K562 (cell line): ENCODE results near the gene HTT-AS. TPM values are rescaled to one million over a fixed set of nuclear protein-coding genes. Genes with fewer than 3 reads are reported as not detected.

Source experiments
- BMI1 ChIP-seq: fragments of 150-350 bp; IDR thresholded peaks from 2 replicates; pipeline ENCODE4 v1.6.1; 2014; ENCODE audit warnings: low read length
- KDM5B ChIP-seq: fragments of 200-600 bp; sonication (generic); IDR thresholded peaks from 2 replicates; pipeline ENCODE4 v1.6.1; 2012; ENCODE audit warnings: low read depth, mild to moderate bottlenecking, moderate library complexity, low read length, control low read depth, inconsistent platforms; ENCODE audit not compliant: insufficient replicate concordance
- MEF2D ChIP-seq: conservative IDR thresholded peaks from 2 replicates; pipeline ENCODE4 v1.6.1; 2016; ENCODE audit warnings: low read depth, missing genetic modification characterization, missing compliant biosample characterization
- NFYB ChIP-seq: IDR thresholded peaks from 2 replicates; pipeline ENCODE4 v1.6.1; 2011; ENCODE audit warnings: mild to moderate bottlenecking, moderate library complexity; ENCODE audit not compliant: insufficient read length; ENCODE audit errors: extremely low read depth
- PBX2 ChIP-seq, 2 experiments: IDR thresholded peaks in 1 of 2; conservative IDR thresholded peaks in 1 of 2; 2 replicates each; pipeline ENCODE4 v1.6.1; 2016; ENCODE audit warnings: low read depth in 2 of 2, mild to moderate bottlenecking in 1 of 2, missing compliant biosample characterization in 1 of 2, missing genetic modification characterization in 1 of 2, moderate library complexity in 1 of 2
- REST ChIP-seq, 2 experiments: fragments of 450-650 bp; formaldehyde crosslinking in 1 of 2; IDR thresholded peaks; 2 replicates each; pipeline versions ENCODE4 v1.4.0 to v1.6.1; 2014 to 2020; ENCODE audit warnings: mild to moderate bottlenecking in 2 of 2, borderline replicate concordance in 1 of 2, low read depth in 1 of 2
- SRF ChIP-seq, 2 experiments: fragments of 250-450, 450-650 bp in 1 of 2; sonication (Bioruptor Pico) in 1 of 2; sonication (generic) in 1 of 2; formaldehyde crosslinking; IDR thresholded peaks; 2 replicates each; pipeline versions ENCODE4 v1.5.0 to v1.5.1; 2020 to 2022; ENCODE audit warnings: mild to moderate bottlenecking in 1 of 2, missing genetic modification reagents in 1 of 2
- ZHX1 ChIP-seq: fragments of 150-350 bp; conservative IDR thresholded peaks from 2 replicates; pipeline ENCODE4 v1.6.1; 2014; ENCODE audit warnings: low read length
- polyA plus RNA-seq, 8 experiments: library from polyadenylated mRNA; depleted of rRNA in 4 of 8; stranded (reverse) in 5 of 8; unstranded in 3 of 8; fragments of >200 nt; fragmentation: Nextera tagmentation in 2 of 8; fragmentation: Illumina TruSeq in 1 of 8; extraction: Ambion mirVana in 2 of 8; extraction: Trizol in 1 of 8; gene quantifications; 2 replicates each; pipeline versions ENCODE4 v1.2.1 to v1.2.3, GENCODE V29; 2011 to 2014; ENCODE audit warnings: inconsistent platforms in 1 of 8, missing spikeins in 1 of 8
- total RNA-seq, 7 experiments: library from RNA; depleted of rRNA in 6 of 7; stranded (reverse); fragments of >200 nt in 6 of 7; fragmentation: Illumina TruSeq in 2 of 7; extraction: Trizol in 2 of 7; gene quantifications; 2 replicates each; pipeline versions ENCODE4 v1.2.1 to v1.2.3, GENCODE V29; 2011 to 2021; ENCODE audit warnings: low replicate concordance in 1 of 7
- TF ChIP-seq, protein P1 (sequence below): fragments of 450-650 bp; IDR thresholded peaks from 2 replicates; pipeline ENCODE4 v1.6.1; 2014; ENCODE audit warnings: low read depth, mild to moderate bottlenecking, moderate library complexity, borderline replicate concordance

Gene HTT-AS
- total and polyA plus RNA-seq, 9 of the 15 experiments (the other 6 are each of a cell fraction or from before 2014, with no cell fraction given), result not detected

- TF ChIP-seq REST (IDR thresholded peaks at IDR 0.05; ENCODE audit: borderline replicate concordance) (no peak), REST (CRISPR knock-in tag; IDR thresholded peaks at IDR 0.05; ENCODE audit: low read depth) (0 out of 2 replicates have a peak, but pooled peaks have one; percentile 54), KDM5B (peak; percentile 64), ZHX1 (no peak), PBX2 (CRISPR knock-in tag; IDR thresholded peaks at IDR 0.05; ENCODE audit: low read depth) (peak; percentile 89), PBX2 (tag; conservative IDR thresholded peaks at IDR 0.05; ENCODE audit: low read depth) (peak; percentile 86), MEF2D (tag) (no peak), NFYB (peak; percentile 75), SRF (CRISPR knock-in tag; IDR thresholded peaks at IDR 0.05) (no peak), BMI1 (no peak)
- TF ChIP-seq, protein P1, sequence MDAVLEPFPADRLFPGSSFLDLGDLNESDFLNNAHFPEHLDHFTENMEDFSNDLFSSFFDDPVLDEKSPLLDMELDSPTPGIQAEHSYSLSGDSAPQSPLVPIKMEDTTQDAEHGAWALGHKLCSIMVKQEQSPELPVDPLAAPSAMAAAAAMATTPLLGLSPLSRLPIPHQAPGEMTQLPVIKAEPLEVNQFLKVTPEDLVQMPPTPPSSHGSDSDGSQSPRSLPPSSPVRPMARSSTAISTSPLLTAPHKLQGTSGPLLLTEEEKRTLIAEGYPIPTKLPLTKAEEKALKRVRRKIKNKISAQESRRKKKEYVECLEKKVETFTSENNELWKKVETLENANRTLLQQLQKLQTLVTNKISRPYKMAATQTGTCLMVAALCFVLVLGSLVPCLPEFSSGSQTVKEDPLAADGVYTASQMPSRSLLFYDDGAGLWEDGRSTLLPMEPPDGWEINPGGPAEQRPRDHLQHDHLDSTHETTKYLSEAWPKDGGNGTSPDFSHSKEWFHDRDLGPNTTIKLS, result no peak
These were observed at the start of gene HTT-AS, which contains the start of gene HTT (continued) for GRCh38 chr4:3074078-3074845.
